GM19035 (cell line): ENCODE measurements around the gene KCNQ5.

Source experiments
- ATAC-seq: cut with Tn5 transposase; IDR thresholded peaks from one replicate; pipeline ENCODE4 v1.9.1; 2021; ENCODE audit not compliant: unreplicated experiment

KCNQ5 gene

GRCh38 chr6:72675396-72675795 lies 53.5 kb downstream of the KCNQ5 start:
- ATAC-seq, result no peak

DNA sequence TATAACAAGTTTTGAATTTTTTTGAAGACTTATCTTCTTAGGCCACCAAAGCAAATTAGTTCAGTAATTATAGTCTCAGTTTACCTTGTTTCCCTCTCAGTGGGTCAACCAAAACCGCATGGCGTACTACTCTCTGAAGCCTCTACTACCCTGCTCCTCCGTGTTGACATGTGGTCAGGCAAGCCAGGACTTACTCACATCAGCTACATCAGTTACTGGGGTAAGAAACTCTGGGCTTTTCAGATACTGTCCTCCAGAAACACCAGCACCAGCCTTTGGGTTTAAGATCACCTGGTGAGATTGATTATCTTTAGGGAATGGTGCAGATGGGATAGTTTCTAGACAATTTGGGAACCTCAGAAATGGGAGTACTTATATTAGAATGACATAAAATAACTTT lies 55.1 kb downstream of the KCNQ5 start:
- no peak for ATAC-seq

GRCh38 chr6:72677740-72678139 lies 55.9 kb downstream of the KCNQ5 start:
- no peak for ATAC-seq

- peak; percentile 91 for ATAC-seq
These were observed 61.9 kb downstream of the KCNQ5 start for GRCh38 chr6:72683797-72684196.

DNA sequence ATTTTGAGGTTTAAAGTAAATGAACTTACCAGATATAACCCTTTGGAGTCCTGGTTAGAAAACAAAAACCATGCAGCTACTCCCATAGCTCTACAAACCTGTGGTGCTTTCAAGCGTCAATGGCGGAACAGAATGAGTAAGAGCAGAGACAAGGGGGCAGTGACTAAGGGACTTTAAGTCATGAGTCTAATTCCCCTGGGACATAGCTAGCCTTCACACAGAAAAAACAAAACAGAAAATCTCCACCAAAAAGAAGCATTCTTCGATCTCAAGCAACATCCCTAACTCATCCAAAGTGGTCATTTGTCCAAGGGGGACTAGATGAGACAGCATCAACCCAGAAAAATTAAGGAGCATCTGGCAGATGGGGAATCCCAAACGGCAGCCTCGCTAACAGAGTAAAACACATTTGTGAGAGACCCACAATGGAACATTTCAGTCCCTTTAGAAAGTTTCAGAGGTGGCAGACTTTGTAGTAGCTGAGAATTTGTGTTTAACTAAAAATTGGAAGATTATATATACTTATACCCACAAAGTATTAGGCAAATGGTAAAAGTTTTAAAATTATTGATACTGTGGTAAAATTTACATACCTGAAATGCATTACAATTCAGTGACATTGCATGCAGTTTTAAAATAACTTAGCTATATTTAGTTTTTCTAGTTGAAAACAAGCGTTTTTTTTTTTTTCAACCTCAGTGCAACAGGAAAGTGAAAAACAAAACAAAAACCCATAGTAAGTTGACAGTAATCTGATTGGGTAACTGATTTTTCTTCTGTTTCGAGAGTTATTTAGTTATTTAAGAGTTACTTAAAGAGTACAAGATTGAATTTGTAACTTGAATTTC lies 67.5 kb downstream of the KCNQ5 start:
- peak; percentile 91 for ATAC-seq

GRCh38 chr6:72691249-72691648 lies 69.4 kb downstream of the KCNQ5 start:
- ATAC-seq, result no peak

GRCh38 chr6:72696055-72696454 lies 74.2 kb downstream of the KCNQ5 start:
- no peak for ATAC-seq

DNA sequence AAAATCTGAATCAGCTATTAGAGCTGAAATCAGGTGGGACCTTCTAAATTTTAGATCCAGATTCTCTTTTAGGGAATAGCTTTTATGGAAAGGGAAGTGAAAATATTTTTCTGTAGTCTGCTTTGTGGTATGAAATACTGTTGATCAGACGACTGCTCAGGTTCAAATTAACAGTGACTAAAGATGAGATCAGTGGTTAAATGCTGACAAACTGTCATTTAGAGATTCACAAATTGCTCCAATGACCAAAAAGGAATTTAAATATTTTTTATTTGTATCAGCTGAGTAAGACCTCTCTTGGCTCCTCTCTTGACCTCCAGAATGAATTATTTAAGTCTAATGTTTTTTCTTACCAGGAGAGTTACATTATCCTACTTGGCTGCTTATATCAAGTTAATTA lies 77.3 kb downstream of the KCNQ5 start:
- no peak for ATAC-seq

- ATAC-seq, result no peak
These were observed 80.6 kb downstream of the KCNQ5 start for GRCh38 chr6:72702421-72702820.

- ATAC-seq, result no peak
These were observed 81.2 kb downstream of the KCNQ5 start for GRCh38 chr6:72703093-72703492.

GRCh38 chr6:72704979-72705378 lies 83.1 kb downstream of the KCNQ5 start:
- ATAC-seq, result no peak

- no peak for ATAC-seq
These were observed 87.6 kb downstream of the KCNQ5 start for GRCh38 chr6:72709431-72709830.

DNA sequence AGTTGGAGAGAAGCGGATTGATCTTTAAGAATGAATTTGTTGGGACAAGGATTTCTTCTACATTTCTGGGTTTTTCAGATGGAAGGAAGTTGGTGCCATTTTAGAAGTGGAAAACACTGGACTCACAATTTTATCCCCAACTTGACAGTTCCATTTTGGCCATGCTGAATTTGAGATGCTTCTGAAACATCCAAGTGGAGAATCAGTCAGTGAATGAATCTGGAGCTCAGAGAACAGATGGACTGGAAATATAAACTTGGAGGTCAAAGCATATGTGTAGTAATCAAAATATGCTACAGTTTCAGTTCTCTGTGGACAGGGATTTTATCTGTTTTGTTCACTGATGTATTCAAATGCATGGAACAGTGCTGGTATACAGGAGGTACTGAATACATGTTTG lies 89.9 kb downstream of the KCNQ5 start:
- ATAC-seq, result no peak

GRCh38 chr6:72712910-72713309 lies 91.0 kb downstream of the KCNQ5 start:
- ATAC-seq, result no peak

- ATAC-seq, result no peak
These were observed 93.3 kb downstream of the KCNQ5 start for GRCh38 chr6:72715119-72715518.

DNA sequence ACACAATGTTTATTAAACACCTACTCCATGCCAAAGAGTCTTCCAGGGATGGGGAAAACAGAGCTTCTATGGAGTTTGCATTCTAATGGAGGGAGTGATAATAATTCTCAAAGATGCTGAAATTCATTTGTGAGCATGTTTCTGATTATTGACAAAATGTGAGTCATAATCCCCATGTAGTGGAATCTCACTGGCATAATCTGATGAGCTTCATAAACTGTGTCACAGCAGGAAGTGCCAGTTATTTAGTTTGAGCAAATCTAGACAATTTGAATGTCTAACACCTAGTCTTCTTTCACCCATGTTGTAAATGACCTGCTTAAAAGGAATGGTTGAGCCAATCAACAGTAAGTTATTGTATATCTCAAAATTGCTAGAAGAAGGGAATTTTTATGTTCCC lies 95.1 kb downstream of the KCNQ5 start:
- ATAC-seq, result no peak

DNA sequence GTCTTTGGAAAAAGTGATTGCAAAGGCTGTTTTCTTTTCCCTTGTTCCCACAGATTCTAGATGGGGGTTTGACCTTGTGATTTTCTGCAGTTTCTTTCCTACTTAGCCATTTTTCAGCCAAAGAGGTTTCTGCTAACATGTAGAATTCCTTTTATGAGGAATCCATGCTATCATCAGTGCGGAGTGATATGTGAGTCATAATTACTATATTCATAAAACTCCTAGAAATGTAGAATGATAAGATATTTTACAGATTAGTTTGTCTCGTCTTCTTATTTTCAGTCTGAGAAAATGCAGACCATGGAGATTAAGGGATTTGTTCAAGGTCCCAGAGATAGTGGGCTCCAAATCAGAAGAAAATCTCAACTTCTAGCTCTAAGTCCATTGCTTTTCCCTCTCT lies 98.6 kb downstream of the KCNQ5 start:
- no peak for ATAC-seq

GRCh38 chr6:72721346-72721745 lies 99.5 kb downstream of the KCNQ5 start:
- no peak for ATAC-seq

- ATAC-seq, result peak; percentile 78
These were observed 102.7 kb downstream of the KCNQ5 start for GRCh38 chr6:72724545-72724944.

- no peak for ATAC-seq
These were observed 107.0 kb downstream of the KCNQ5 start for GRCh38 chr6:72728706-72729343.

DNA sequence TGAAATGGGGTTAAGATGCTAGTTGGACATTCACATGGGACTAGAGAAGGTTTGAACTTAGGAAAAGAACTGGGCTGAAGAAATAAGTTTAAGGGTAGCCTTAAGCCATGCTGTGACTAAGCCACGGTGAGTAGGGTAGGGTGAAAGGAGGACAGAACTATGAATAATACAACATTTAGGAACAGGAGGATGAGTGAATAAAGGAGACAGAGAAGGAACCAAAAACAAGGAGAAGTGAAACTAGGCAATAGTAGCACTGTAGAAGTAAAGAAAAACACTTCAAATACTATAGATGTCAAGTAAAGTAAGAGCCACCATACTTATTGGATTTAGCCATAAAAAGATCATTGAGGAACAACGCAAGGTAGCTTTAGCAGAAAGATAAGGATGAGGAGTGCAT lies 111.2 kb downstream of the KCNQ5 start:
- ATAC-seq, result no peak

GRCh38 chr6:72738091-72738490 lies 116.2 kb downstream of the KCNQ5 start:
- no peak for ATAC-seq

DNA sequence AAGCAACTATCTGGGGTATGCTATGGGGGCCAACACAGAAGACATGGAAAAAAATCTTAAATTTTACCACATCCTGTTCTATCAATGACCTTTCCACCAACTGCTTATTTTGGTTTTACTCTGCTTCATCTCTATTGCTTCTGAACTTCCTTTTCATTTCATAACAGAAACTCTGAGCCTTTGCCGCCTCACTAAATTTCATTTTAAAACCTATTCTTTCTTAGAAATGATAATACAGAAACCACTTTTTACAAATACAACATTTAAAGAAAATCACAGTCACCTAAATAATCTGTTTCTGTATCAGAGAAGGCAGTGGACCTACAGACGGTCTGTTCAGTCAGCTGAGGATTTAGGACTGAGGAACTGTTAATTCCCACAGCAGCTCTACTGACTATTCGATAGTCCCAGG lies 117.5 kb downstream of the KCNQ5 start:
- ATAC-seq, result peak; percentile 65
